GM18498 (cell line): ENCODE data around the gene LRRTM4.

Experiments used
- ATAC-seq: cut with Tn5 transposase; IDR thresholded peaks from one replicate; pipeline ENCODE4 v1.9.1; 2021; ENCODE audit warnings: mild to moderate bottlenecking, moderate library complexity; ENCODE audit not compliant: unreplicated experiment

The LRRTM4 gene

DNA sequence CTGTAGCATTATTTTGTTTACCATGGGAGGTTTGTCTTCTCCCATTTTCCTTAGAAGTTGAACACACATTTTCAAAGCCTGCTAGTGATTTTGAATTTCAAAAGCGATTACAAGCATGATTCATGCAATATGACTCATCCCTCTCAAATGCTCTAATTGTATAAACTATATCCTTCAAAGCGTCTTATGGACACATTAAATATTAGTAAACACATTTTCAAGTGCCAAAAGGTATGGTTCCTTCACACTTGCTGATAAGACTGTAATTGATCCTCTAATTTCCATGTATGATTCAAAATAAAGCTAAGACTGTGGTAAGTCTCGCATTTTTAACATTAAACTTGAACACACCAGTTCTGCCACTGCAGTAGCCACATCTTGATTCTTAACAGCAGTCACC lies 512.9 kb downstream of the LRRTM4 start:
- ATAC-seq = no peak

DNA sequence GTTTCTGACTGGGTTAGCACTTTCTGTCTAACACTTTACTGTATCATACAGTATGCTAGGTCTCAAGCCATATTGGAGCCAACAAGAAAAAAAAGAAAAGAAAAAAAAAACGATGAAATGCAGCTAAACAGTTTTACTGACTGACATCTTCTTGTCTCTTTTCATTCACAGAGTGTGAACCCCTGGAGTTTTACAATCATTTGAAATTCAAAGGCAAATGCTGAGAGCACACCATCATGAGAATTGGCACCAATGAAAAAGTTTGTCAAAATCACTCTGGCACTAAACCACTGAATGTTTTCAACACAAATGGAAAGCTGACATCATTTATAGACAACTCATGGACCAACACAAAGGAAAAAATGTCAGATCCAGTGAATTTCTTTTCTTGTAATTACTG lies 513.3 kb downstream of the LRRTM4 start:
- ATAC-seq = no peak

DNA sequence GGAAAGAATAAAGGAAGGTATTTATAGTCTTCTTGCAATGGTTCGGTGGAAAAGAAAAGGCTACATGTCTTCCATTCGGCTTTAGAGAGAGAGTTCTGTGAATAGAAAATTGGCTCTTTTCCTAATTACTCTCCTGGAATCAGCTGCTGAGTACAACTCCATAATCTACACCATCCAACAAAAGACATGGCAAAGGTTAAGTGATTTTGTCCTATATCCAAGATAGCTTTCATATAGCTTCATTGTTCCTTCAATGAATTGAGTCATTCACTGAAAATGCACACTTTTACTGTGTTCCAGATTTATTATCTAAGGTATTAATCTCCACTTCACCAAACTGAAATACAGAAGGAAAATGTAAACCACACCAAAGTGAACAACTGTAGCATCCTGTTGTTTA lies 514.5 kb downstream of the LRRTM4 start:
- no peak for ATAC-seq

DNA sequence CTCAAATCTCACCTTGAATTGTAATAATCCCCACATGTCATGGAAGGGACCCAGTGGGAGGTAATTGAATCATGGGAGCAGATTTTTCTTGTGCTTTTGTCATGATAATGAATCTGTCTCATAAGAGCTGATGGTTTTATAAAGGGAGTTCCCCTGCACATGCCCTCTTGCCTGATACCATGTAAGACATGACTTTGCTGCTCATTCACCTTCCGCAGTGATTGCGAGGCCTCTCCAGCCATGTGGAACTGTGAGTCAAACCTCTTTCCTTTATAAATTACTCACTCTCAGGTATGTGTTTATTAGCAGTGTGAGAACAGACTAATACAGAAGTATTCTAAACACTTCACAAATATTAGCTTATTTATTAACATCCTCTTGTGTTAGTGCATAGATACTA lies 516.7 kb downstream of the LRRTM4 start:
- no peak for ATAC-seq

DNA sequence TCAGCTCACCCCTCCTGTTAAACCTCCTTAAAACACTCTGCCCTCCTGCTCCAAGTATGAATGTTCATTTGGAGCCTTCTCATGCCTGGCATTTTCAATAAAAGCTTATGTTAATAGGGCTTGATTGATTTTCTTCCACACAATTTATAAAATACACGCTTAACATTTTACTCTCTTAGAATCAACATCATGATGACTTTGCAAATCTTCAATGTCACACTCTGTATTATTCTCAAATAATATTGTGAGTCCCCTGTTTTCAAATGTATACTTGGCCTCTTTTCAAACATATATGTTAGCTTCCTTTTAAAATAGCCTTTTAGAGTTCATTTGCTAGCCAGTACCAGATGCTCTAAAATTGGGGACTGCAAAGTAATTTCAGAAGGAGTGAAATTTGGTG lies 520.3 kb downstream of the LRRTM4 start:
- no peak for ATAC-seq

DNA sequence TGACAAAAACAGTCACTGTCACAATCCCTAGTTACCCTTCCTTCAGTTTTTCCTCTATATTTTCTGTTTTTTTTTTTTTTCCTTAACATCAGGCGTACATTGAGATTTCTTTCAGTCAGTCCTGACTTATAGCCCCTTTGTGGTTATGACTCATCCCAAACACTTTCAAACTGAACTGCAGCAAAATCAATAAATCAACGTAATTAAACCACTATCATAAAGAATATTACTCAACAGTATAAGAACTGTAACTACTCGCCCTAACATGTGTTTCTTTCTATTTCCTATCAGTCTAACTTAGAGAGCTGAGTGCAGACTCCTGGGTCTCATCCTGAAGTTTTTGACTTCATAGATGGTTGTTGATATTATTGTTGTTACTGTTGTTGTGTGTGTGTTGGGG lies 523.5 kb downstream of the LRRTM4 start:
- no peak for ATAC-seq

DNA sequence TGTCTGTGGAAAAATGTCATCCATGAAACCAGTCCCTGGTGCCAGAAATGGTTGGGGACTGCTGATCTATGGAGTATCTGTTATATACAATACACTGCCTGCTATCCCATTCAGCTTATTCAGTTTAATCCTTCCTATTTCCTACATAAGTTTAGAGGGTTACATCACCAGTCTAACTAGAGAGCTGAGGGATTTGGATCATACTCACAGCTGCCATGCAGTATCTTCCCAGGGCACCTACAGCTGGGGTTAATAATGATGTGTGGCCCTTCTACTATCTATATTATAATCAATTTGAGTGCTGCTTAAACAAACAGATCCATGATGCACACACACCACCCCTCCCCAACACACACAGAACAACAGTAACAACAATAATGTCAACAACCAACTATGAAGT lies 524.0 kb downstream of the LRRTM4 start:
- no peak for ATAC-seq

DNA sequence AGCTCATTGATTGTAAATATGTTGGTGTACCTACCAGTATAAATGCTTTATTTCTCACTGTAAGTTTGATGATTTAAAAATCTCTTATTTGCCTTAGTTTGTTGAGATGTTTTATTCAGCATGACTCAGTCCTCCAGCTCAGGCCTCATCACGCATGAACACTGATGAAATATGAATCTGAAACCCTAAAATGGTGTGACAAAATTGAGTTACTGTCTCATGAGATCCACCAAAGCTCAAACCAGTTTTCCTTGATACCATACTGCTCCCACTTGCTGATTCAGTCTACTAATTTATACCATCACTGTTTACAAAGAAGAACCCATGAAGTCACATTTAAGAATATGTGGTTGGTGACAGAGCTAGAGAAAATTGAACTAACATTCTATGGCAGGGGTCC lies 524.9 kb downstream of the LRRTM4 start:
- no peak for ATAC-seq

DNA sequence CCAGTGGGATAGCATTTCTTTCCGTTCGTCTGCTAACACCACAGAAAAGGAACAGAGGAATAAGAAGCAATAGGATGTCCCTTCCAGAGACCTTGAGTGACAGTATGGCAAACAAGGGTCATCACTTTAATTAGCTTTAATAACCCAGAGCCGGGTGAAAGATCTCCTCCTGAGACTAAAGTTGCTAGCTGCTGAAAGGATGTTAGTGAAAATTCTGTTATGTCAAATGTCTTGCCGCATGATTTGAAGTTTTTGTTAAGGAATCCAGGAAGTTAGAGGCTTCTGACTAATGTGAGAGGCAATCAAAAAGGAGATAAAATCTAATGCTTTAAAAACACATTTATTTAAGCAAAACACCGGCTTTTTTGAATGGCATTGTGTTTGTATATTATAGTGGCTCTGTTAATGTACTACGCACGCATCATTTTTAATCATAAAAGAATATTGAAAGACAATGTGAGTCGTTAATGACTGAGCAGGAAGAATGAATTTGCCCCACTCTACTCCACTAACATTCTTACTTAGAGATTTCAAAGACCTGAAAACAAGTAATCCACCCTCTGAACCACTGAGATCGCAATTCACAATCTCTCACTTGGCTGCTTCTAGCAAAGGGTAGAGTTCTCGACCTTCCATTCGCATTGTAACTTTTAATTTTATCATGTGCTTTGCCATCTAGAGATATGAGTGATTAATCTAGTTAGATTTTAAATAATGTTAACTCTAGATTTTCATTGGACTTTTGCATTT lies 536.6 kb downstream of the LRRTM4 start:
- no peak for ATAC-seq

DNA sequence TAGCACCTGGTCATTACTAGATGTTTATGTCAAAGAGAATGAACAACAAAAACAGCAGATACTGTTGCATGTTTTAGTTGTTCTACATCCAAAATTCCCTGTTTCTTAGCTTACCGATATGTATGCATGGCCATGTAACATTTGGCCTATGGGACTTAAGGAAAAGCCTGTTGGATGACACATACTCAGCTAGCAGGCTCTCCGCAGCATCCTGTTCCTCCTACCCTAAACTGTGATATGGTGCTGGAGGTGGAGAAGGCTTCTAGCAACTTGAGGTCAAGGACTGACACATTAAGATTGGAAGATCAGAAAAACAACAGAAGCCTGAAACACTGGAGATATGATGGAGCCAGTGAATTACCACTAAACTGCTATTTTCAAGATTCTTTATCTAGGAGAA lies 537.8 kb downstream of the LRRTM4 start:
- no peak for ATAC-seq

DNA sequence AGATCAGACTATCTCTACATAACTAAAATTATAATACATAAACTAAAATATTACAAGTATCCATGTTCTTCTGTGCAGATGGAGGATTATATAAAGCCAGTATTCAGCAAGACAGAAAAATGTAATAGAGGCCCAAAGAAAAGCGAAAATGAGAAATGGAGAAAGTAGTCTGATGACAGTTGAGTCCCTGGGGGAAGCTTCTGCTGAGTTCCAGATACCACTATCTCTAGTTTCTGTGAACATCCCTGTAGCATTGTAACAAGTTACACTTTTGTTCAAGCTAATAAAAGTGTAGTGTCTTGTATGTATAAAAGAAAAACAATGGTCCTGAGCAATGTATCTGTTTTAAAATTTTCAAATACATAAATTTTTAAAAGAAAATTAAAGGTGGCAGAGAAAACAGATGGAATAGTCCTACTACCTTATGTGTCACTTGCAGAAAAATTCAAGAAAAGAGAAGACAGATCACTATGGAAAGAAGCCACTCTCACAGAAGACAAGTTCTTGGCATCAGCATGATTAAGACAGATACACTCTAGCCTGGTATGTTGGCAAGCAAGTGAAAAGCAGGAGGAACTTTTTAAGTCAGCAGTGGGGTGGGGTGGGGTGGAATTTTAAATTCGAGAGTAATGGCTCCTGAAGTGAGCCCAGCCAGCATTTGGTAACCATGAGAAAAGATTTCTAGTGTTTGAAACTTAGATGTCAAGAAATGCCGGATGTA lies 541.9 kb downstream of the LRRTM4 start:
- no peak for ATAC-seq

DNA sequence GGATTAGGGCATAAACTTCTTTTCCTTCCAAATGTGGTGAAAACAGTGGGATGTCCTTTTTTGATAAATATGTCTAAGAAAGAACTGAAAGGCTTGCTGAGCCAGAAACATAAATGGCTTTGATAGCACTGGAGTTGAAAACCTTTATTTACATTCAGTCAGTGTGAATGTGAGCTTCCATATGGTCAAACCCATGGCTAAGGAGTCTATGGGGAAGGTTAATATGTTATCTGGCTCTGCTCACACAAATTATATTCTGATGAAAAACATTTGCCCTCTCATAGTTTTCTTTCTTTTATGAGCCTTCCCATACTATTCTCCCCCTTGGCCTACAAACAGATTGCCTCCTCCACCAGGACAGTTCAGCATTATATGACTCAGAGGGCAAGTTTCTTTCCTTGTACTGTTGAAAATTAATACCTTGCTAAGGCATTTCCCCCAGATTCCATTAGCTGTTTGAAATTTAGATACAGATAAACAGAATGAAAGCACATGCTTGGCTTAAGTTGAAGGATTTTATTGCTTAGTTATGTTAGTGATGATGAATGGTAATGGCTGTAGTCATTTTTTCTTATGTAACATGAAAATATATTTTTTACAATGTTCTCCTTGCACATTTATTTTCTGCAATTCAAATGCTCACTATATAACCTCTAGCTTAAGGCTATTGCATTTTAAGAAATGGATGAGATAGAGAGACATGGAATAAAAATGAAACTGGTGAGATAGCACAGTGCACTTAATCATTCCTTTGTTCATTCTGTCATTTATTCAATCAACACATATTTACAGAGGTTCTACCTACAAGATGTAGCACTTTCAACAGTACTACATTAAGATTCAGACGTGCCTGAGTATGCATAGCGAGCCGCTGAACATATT lies 544.1 kb downstream of the LRRTM4 start:
- ATAC-seq = no peak

DNA sequence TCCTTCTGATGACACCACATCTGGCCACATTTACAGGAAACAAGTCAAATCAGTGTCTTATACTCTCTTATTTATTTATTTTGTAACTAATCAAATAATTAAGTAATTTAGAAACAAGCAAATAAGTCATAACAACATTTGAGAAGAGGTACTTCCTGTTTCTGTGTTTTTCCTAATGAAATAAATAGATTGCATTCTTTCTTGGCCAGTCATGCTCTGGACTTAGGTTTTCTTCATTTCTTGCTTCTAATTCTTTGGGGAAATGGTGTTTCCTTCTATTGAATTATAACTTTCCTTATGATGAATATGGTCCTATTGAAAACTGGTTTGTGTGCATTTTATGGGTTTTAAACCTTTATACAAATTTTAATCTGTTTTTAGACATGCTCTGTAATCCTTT lies 546.4 kb downstream of the LRRTM4 start:
- ATAC-seq = no peak

DNA sequence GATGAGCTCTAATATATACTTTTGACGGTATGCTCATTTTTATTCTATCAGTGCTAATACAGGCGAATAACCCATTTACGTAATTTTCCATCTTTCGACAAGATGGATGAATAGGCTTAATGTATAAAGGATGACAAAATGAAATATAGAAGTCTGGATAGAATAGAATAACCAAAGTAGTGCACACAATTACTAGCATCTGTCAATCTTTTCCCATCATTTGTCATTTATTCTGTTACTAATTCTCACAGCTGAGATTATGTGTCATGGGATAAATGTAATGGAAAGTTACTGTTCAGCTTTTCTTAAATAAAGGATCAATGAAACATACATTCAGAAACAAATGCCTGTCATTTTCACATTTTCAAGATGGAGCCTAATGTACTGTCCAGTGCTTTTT lies 548.6 kb downstream of the LRRTM4 start:
- no peak for ATAC-seq

DNA sequence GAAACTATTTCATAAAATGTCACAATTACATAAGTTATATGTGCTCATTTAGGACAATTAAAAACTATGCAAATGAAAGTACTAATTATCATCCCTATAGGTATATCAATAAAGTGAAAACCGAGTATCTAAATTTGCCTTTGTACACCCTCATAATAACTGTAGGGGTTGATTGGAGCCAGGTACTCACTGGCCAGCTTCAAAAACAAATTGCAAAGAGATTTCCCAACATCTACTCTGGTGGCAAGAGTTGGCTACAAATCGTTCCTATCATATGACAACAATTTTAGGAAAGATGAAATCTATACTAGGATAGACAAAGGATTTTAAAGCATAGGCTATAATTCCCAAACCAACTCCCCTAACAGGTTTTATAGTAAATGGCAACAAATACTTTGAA lies 556.4 kb downstream of the LRRTM4 start:
- ATAC-seq = no peak

DNA sequence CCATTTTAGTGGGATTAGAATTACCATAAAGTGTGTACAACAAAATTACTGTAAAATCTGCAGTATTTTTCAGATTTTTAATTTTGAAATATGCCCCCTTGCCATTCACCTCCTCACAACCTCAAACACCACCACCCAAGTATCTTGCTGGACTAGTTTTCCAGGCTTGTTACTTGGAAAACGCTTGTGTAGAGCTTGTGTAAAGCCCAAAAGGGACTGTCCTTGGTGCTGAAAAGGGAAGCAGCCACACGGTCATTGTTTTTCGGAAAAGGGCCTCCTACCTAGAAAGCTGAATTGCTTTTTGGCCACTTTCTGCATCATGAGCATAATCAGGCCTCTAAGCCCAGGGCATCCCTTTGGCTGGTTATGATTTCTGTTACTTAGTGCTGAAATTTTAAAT lies 563.4 kb downstream of the LRRTM4 start:
- no peak for ATAC-seq

DNA sequence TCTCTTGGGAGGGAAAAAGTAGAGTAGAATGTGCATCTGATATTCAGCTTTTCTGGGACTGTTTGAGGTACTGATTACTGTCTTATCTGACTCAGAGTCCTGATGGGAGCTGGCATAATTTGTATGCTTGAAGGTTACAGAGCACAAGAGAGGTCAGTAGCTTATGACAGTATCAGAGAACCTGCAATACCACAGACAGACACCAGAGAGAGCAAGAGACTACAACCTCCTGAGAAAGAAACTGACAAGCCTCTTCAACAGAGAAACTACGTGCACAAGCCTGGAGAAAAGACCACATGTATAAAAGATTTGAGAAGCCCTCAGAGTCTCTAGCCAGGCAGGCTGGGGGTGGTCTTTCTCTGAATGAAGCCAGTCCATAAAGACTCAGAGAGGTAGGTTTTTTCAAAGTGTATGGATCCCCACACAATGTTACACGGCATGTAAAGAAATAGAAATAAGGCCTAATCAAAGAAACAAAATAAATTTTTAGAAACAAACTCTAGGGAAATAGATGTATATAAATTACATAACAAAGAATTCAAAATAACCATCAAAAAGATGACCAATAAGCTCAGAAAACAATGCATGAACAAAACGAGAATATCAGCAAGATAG lies 568.3 kb downstream of the LRRTM4 start:
- peak; percentile 83 for ATAC-seq

DNA sequence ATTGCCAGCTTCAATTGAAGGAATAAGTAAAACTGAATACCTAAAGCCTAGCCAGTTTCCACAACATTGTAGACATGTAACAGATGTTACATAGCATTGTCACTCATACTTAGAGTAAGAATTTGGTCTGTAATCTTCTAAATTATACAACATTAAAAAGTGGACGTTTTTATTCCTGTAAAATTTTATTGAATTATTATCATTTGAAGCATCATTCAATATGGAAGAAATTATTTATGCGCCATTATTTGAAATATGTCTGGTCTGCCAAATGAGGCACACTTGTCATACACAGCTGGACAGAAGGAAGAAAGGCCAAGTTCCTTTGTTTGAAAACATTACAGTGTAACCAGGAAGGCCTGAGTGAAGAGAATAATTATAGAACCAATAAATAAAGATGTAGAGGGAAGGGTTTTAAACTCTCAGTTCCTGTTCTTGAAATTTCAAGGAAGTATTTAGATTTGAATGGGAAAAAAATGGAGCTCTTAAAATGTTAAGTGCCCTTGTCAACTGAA lies 575.5 kb downstream of the LRRTM4 start:
- ATAC-seq = no peak

DNA sequence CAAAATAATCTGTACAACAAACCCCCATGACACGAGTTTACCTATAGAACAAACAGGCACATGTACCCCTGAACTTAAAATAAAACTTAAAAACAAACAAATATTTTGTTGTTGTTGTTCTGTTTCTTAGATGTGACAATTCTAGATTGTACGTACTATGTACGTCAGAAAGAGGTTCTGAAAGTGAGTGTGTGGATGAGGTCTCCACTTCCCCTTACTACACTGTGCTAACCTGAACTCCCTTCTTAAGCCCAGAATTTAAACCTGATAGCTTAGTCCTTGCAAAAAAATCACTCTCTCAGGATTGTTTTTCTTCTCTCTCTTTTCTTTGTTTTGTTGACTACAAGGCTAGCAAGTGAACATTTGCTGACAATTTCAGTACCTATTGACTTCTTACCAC lies 581.6 kb downstream of the LRRTM4 start:
- ATAC-seq = no peak

DNA sequence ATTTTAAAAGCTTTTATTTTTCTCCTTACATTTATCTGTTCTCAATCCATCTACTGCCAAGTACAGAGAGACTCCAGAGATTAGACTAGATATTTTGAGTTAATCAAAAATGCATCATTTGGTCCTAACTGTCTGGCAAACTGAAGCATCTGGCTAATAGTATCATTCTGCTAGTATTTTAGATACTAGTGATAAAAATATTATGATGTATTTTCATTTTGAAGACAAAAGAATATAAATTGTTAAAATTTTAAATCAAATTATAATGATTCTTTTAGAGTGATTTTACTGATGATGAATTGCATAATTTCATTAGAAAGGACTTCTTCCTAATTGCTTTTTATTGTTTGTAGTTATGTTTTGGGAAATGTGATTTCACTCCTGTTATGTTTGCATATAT lies 584.0 kb downstream of the LRRTM4 start:
- no peak for ATAC-seq

DNA sequence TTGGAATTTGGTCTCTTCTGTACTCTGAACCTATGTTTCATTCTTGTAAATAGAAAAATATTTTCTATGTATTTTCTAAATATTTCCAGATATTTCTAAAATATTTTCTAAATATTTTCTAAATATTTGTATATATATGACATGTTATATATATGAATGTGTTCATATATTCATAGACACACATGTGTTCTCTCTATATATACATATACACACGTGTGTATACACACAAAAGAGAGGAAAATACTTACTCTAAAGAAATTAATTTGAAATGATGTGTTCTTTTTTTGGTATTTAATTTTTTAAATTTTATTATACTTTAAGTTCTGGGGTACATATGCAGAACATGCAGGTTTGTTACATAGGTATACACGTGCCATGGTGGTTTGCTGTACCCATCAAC lies 589.6 kb downstream of the LRRTM4 start:
- ATAC-seq = no peak
